HG03521 (cell line): ENCODE results near the gene SRRM1.
"Not testable (repeated sequence)": the region's sequence is repeated elsewhere in the genome, so short reads cannot be mapped to it uniquely, and the experiment has no call there.

Experiments
- ATAC-seq: cut with Tn5 transposase; IDR thresholded peaks from one replicate; pipeline ENCODE4 v1.9.1; 2021; ENCODE audit warnings: mild to moderate bottlenecking, moderate library complexity; ENCODE audit not compliant: unreplicated experiment

SRRM1 gene

DNA sequence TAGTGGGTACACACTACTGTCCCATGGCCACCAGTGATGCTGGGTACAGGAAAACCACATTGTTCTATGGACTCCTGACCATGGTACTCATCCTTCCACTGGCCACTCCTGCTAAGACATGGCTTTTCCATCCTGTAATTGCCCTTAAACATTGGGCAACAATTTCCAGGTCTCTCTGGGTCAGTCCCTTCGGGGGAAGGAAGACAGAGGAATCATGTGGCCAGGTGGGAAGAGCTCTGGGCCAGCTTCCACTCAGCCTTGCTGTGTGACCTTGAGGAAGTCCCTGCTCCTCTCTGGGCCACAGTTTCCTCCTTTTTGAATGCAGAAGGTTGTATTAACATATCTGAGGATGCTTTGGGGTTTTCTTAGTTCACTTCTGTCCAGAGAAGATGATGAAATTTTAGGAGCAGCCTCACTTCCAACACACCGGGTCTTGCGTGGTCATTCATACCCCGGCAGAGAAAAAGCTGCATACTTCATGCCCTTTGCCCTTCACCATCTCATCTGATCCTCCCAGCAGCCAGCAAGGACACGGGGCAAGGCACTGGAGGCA lies 50.8 kb downstream of the SRRM1 start:
- no peak for ATAC-seq

DNA sequence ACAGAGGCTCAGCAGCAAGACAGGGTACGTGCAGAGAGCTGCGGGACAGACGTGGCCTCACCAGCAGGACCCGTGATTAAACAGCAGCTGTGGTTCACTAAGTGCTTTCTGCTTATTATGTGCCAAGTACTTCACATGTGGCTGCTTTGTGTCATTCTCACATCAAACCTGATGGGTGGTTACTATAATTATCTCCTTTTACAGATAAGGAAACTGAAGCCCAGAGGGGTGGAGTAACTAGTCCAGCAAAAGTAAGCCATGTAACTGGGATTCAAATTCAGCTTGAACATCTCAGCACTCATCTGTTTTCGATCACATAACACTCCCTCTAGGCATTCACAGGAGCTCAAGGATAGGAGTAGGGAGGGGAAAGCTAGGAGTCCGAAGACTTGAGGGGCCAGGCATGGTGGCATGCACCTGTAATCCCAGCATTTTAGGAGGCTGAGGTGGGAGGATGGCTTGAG lies 51.3 kb downstream of the SRRM1 start:
- ATAC-seq: no peak

DNA sequence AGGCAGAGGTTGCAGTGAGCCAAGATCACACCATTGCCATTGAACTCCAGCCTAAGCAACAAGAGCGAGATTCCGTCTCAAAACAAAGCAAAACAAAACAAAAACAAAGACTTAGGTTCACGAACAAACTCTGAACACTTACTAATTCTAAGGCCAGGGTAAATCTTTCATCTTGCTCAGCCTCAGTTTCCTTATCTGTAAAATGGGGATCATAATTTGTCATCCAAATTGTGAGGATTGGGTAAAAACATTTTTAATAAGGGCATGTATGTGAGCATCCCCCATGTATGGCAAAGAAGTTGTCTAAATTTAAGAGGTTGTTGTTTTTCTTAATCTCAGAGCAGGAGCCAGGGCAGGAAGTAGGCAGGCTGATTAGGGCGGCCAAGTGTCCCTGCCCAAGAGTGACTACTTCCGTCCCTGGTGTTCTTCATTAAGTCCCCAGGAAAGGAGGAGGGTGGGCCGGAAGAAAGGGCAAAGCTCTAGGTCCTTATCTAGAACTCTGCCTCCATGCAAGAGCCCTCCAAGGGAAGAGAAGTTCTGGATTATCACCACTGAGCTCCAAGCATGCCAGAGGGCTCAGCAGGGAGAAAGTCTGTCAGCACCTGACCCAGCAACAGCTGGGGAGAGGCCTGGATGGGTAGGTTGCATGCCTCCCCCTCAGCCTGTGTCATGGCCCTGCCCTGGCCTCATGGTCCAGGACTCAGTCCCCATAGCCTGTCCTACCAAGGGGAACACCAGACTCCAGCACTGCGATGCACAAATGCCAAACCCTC lies 52.3 kb downstream of the SRRM1 start:
- ATAC-seq: no peak

DNA sequence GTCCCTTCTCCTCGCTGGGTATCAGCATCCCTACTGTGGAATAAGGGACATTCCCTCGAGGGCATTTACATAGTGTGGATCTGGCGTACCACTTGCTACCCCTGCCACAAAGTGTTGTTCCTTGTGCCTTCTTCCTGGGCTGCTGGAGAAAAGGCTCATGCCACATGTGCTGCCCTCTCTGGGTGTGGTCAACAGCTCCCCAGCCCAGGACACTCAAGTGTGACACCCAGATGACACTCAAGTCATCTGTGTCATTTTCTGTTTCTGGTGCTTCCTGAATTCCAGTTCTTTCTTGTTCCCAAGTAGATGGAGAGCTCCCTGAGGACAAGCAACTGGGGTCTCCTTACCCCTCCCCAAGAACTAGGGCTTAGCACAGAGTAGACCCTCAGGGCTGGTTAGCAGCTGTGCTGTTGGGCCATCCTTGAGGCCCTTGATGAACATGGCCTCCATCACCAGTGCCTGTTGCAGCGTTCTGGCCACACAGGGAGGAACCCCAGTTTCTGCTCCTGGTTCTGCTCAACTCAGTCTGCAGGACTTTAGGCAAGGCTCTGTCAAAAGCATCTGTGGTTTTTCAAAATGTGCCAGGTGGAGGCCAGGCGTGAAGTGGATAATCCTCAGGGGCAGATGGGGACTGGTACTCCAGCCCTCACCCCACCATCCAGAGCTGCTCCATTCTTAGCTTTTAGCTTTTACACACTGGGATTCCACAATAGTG lies 53.1 kb downstream of the SRRM1 start:
- no peak for ATAC-seq

DNA sequence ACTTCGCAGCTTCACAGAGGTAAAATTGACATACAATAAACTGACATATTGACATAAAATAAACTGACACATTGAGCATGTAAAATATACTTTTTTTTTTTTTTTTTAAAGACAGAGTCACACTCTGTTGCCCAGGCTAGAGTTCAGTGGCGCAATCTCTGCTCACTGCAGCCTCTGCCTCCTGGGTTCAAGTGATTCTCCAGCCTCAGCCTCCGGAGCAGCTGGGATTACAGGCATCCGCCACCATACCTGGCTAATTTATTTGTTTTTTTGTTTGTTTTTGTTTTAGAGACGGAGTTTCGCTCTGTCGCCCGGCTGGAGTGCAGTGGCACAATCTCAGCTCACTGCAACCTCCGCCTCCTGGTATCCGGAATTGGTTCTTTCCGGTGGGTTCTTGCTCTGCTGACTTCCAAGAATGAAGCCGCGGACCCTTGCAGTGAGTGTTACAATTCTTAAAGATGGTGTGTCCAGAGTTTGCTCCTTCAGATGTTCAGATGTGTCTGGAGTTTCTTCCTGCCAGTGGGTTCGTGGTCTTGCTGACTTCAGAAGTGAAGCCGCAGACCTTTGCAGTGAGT lies 53.7 kb downstream of the SRRM1 start:
- ATAC-seq: no peak

DNA sequence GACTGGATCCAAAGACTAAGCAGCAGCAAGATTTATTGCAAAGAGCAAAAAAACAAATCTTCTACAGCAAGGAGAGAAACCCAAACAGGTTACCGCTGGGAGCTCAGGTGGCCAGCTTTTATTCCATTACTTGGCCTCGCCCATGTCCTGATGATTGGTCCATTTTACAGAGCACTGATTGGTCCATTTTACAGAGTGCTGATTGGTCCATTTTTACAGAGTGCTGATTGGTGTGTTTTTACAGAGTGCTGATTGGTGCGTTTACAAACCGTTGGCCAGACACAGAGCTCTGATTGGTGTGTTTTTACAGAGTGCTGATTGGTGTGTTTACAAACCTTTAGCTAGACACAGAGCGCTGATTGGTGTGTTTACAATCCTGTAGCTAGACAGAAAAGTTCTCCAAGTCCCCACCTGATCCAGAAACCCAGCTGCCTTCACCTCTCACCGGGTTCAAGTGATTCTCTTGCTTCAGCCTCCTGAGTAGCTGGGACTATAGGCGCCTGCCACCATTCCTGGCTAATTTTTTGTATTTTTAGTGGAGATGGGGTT lies 54.4 kb downstream of the SRRM1 start:
- not testable (repeated sequence) for ATAC-seq

DNA sequence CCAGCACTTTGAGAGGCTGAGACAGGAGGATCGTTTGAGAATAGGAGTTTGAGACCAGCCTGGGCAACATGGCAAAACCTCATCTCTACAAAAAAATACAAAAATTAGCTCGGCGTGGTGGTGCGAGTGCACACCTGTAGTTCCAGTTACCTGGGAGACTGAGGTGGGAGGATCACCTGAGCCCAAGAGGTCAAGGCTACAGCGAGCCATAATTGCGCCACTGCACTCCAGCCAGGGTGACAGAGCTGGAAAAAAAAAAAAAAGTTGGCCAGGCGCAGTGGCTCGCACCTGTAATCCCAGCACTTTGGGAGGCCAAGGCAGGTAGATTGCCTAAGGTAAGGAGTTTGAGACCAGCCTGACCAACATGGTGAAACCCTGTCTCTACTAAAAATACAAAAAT lies 55.2 kb downstream of the SRRM1 start:
- not testable (repeated sequence) for ATAC-seq

DNA sequence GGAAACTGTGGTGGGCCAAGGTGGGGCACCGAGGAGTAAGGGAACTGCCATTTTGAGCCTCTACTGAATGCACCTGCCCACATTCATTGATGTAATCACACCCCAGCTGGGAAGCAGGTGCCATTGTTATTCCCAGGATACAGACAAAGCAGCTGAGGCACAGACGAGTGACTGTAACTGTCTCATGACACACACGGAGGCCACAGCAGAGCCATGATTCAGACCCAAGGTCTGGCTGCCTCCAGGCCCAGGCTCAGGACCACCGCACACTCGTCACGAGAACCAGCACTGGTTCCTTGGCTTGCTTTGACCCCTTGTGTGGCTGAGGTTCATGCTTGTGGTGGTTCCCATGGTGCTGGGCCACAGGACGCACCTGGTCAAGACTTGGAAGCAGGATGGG lies 56.5 kb downstream of the SRRM1 start:
- ATAC-seq: no peak

DNA sequence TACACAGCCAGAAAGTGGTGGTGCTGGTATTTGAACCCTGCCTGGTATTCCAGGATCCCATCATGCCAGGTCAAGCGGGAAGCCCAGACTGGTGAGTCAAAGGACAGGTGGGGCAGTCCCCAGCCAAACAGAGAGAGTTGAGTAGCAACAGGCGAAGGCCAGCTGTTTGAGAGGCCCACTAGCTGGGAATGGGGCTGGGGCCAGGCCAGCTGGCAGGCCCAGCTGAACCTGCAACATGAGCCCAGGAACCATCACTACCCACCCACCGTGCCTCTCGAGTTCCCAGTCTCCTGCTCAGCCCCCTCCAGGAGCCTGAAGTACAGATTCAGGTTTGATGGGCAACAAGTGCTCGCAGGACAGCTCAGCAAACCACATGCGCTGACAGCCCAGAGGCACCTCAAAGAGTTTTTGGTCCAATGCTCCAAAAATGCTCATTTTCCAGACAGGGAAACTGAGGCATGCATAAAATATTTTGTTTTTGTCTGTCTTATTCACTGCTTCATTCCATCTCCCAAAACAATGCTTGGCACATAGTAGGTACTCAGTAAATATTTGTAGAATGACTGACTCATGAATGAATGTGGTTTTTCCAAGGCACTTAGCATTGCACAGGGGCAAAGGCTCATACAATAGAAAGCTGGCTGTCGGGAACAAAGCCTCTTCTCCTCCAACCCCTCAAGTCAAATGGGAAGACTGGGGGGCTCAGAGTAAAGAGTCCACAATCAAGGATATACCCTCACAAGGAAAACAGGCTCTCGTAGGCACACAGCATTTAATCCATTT lies 59.6 kb downstream of the SRRM1 start:
- ATAC-seq: no peak

DNA sequence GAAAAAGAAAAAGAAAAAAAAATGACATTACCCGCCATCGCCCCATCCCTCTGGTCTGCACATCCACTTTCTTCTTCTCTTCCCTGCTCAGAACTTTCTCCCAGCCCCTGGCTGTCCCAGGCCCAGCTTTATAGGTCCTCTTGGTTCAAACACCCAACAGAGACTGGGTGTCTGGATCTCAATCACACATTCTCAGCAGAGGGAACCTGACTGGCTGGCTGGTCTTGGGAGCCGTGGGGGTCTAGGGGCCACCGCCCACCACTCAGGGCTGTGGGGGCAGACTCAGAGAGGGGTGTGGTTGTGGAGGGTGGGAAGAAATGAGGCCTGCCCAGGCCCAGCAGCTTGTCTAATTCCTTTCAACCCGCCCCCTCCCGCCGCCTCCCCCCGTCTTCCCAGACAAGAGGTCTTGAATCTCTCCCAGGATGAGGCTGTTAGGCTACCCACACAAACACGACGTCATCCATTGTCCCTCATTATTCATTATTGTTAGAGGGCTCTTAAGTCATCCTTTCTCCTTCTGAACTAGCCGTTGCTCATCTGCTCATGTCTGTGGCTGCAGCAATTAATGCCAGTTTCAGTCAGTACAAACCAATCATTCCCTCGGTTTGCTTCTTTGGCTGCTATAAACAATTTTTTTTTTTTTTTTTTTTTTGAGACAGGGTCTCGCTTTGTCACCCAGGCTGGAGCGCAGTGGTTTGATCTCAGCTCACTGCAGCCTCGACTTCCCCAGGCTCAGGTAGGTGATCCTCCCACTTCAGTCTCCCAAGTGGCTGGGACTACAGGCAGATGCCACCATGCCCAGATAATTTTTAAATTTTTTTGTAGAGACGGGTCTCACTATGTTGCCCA lies 61.5 kb downstream of the SRRM1 start:
- ATAC-seq: no peak

DNA sequence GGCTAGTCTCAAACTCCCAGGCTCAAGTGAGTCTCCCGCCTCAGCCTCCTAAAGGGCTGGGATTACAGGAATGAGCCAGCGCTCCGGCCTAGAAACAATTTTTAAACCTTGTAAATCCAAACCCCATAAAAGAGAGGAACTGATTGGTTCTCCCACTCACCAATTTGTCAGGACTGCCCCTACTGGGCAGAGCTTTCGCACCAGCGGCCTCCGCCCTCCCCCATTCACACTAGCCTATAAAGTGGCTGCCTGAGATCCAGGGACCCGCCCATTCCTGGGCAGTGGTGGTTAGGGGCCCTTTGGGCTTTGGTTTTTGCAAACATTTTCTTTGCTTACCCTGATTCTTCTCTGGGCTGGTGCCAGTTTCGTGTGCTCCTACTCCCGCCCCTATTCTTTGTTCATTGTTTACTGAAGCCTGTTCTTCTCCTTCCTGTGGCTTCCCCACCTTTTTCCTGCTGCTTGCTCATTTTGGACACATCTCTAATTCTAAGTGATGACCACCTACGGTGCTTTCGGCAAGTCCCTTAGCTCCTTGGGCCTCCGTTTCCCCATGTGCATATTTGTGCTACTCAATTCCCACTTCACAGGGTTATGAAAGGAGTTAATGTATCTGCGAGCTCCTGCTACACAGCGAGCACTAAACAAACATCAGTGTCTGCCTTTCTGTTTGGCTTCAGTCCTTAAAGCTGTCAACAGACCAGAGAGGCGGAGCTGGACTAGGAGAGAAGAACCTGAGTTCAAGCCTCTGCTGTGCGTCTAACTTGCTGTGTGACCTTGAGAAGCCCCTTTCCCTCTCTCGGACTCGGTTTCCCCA lies 62.4 kb downstream of the SRRM1 start:
- ATAC-seq: no peak

DNA sequence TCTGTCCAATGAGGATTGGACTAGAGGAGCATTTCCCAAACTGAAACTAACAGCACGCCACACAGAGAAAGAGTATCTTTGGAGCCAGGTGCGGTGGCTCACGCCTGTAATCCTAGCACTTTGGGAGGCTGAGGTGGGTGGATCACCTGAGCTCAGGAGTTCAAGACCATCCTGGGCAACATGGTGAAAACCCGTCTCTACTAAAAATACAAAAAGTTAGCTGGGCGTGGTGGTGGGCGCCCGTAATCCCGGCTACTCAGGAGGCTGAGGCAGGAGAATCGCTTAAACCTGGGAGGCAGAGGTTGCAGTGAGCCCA lies 62.9 kb downstream of the SRRM1 start:
- ATAC-seq: not testable (repeated sequence)

DNA sequence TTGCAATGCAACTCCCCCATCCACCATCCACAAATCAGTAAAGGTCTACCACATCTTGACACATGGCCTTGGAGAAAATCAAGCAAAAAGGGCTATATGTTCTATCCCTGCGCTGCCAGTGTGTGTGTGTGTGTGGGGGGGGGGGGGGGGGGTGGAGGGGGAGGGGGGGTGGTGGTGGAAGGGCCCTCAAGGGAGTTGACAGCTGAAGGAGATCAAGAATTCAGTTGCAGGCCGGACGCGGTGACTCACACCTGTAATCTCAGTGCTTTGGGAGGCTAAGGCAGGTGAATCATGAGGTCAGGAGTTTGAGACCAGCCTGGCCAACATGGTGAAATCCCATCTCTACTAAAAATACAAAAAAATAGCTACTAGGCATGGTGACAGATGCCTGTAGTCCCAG lies 64.6 kb downstream of the SRRM1 start:
- no peak for ATAC-seq

DNA sequence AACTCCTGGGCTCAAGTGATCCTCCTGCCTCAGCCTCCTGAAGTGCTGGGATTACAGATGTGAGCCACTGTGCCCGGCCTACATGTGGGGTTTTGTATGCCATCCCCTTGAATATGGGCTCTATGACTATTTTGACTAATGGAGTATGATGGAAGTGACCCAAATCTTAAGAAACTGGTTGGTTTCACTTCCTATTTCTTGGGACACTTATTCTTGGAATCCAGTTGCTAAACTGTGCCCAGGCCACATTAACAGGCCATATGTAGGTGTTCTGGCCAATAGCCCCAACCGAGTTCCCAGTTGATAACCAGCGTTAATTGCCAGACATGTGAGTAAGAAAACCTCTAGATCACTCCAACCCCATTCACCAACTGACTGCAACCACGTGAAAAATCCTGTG lies 65.8 kb downstream of the SRRM1 start:
- ATAC-seq: no peak

DNA sequence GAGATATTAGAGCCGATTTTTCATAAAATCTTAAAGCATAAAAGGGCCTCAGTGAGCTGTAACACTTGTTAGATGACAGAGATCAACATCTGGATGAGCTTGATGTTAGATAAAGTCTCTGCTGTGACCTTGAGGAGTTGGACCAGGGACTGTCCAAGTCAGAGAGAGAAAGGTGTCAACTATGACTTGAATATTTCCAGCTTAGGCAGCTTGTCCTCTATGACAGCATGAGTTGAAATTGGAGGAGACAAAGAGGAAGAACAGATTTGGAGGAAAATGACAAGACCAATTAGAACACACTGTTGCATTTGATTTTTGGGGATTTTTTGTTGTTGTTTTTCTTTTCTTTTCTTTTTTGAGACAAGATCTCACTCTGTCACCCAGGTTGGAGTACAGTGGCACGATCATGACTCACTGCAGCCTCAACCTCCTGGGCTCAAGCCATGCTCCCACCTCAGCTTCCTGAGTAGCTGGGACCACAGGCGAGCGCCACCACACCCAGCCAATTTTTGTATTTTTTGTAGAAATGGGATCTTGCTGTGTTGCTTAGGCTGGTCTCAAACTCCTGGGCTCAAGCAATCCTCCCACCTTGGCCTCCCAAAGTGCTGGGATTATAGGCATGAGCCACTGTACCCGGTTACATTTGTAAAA lies 66.8 kb downstream of the SRRM1 start:
- ATAC-seq: no peak

DNA sequence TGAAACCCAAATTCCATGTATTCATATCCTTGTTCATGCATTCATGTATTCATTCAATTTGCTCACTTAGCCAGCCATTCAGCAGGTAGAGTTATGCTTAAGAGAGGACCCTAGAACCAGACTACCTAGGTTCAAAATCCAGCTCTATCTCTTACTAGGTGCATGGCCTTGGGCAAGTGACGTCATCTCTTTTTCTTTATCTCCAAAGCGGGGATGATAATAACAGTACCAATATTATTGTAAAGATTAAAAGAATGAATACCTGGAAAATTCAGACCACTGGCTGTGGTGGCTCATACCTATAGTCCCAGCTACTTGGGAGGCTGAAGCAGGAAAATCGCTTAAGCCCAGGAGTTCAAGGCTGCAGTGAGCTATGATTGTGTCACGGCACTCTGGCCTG lies 68.2 kb downstream of the SRRM1 start:
- ATAC-seq: no peak

DNA sequence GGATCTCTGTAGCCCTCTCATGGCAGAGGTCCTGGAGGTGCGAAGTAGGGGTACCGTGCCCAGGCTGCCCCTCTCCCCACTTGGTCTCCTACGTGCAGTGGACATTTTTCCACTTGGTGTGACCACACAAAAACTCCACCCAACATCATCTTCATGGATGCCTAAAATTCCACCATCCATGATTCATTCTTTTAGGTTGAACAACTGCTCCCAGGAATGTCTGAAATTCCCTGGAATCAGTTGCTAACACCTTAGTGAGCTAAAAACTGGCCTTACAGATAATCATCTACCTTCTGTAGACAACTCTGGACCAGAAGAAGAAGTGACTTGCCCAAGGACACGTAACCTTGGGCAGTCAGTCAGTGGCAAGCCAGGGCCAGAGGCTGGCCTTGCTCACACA lies 70.1 kb downstream of the SRRM1 start:
- no peak for ATAC-seq

DNA sequence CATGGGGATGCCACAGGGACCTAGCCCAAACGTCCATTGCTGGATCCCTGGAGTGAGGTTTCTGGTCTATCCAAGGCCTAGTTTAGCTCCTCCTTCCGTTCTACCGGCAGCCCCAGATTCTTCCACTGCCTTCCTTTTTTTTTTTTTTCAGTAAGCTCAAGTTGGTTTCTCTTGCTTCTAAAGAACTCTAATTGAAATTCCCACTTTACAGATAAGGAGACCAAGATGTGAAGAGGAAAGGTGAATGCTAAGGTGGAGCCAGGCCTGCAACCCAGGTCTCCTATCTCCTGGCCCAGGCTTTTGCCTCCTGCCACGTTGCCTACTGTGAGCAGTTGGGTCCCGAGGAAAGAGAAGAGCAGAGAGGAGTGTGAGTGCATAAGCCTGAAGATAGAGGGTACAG lies 70.6 kb downstream of the SRRM1 start:
- ATAC-seq: no peak
